Renal pelvis (tissue), 4 donors: ENCODE data around the gene PTDSS2. TPM values are rescaled to one million over a fixed set of nuclear protein-coding genes. Genes with fewer than 3 reads are reported as not detected.
"Not testable (repeated sequence)": the region's sequence is repeated elsewhere in the genome, so short reads cannot be mapped to it uniquely, and the experiment has no call there.

Experiments
- DNase-seq: peaks from one replicate; pipeline ENCODE4 v3.0.0-alpha.2; 2013
- polyA plus RNA-seq, 3 donors: library from polyadenylated mRNA; unstranded; fragments of 120-200 nt; gene quantifications; one replicate each; pipeline ENCODE4 v1.2.1, GENCODE V29; 2013; ENCODE audit not compliant: insufficient read length in 3 of 3

Gene PTDSS2
- polyA plus RNA-seq, 3 donors = 40.0 to 44.9 (median 41.2) TPM

GRCh38 chr11:428295-428694, 21.8 kb upstream of the PTDSS2 start:
- no peak for DNase-seq

GRCh38 chr11:429391-429790, 20.7 kb upstream of the PTDSS2 start:
- DNase-seq = no peak

GRCh38 chr11:429931-430456, 20.1 kb upstream of the PTDSS2 start:
- no peak for DNase-seq

- DNase-seq = no peak
These were observed 18.2 kb upstream of the PTDSS2 start for GRCh38 chr11:431921-432320.

GRCh38 chr11:432501-433100, 17.5 kb upstream of the PTDSS2 start:
- no peak for DNase-seq

GRCh38 chr11:433111-433510, 17.0 kb upstream of the PTDSS2 start:
- DNase-seq = no peak

GRCh38 chr11:433641-434040, 16.4 kb upstream of the PTDSS2 start:
- DNase-seq = no peak

- DNase-seq = no peak
These were observed 15.6 kb upstream of the PTDSS2 start for GRCh38 chr11:434496-434895.

GRCh38 chr11:434999-435740, 14.9 kb upstream of the PTDSS2 start:
- not testable (repeated sequence) for DNase-seq

GRCh38 chr11:437228-437870, 12.7 kb upstream of the PTDSS2 start:
- no peak for DNase-seq

- no peak for DNase-seq
These were observed 11.8 kb upstream of the PTDSS2 start for GRCh38 chr11:438101-438844.

- DNase-seq = no peak
These were observed 10.6 kb upstream of the PTDSS2 start for GRCh38 chr11:439315-440064.

- no peak for DNase-seq
These were observed 9.7 kb upstream of the PTDSS2 start for GRCh38 chr11:440065-441042.

GRCh38 chr11:441043-441417, 9.0 kb upstream of the PTDSS2 start:
- DNase-seq = no peak

GRCh38 chr11:441418-442274, 8.4 kb upstream of the PTDSS2 start, which contains the start of gene ANO9:
ANO9 (minus strand) TSS chr11:442011; CDS start chr11:441926, 85 bp downstream.
- no peak for DNase-seq

GRCh38 chr11:442611-443081, 7.4 kb upstream of the PTDSS2 start:
- no peak for DNase-seq

GRCh38 chr11:443542-444199, 6.4 kb upstream of the PTDSS2 start:
- DNase-seq = no peak

GRCh38 chr11:444396-445144, 5.5 kb upstream of the PTDSS2 start:
- DNase-seq = no peak
